Measurements from ENCODE around the gene PPFIA4. TPM values are rescaled to one million over a fixed set of nuclear protein-coding genes. Genes with fewer than 3 reads are reported as not detected.

Gene PPFIA4
- total and polyA plus RNA-seq, 2 donors (not counting 3 experiments of a cell fraction or from before 2014, with no cell fraction given): 0.17 to 0.22 TPM

GRCh38 chr1:203091199-203091477 lies 64.8 kb downstream of the PPFIA4 start:
- H3K4me1 ChIP-seq (ENCODE audit: control insufficient read depth, extremely low read depth, insufficient read depth, low read length): no peaks in the 10 kb centered on the region
- CTCF ChIA-PET: interaction anchor here (0.7 kb wide), 1 partner anchor 52 kb away, joined by 3 read pairs; no protein-coding TSS in a partner anchor
- no peak overlapping the region for H2AFZ ChIP-seq (ENCODE audit: low read depth, low read length)
- no peaks in the 10 kb centered on the region for H3K9me1 ChIP-seq (replicated peaks; ENCODE audit: control insufficient read depth, extremely low read depth, insufficient read depth, low read length)
- H3K36me3 ChIP-seq (ENCODE audit: control insufficient read depth in 2 of 2, extremely low read depth in 1 of 2, insufficient read depth in 2 of 2, low read length in 2 of 2): no peaks in the 10 kb centered on the region
- no peak overlapping the region for H3K27ac ChIP-seq (ENCODE audit: insufficient read depth, low read depth, low read length)
- peaks cover 4 to 13% of the 10 kb centered on the region in 2 experiments for H3K27me3 ChIP-seq (ENCODE audit: control insufficient read depth in 2 of 2, insufficient read depth in 2 of 2, low read length in 2 of 2)
- dilution Hi-C loops (cut with MboI; ENCODE audit: extremely low pct_ligation_motif_present, low sequenced_read_pairs) (no loop called here), intact Hi-C loops (cut with micrococcal nuclease) (no loop called here)
- no peaks in the 10 kb centered on the region for H3K79me2 ChIP-seq (ENCODE audit: control insufficient read depth, insufficient read depth, low read length)
- H3K4me2 ChIP-seq (ENCODE audit: insufficient read depth, low read length): no peak overlapping the region
- TF ChIP-seq GATA2 (IDR thresholded peaks at IDR 0.05; ENCODE audit: insufficient read depth, insufficient read length, low read depth, low read length) (no peak), JUN (IDR thresholded peaks at IDR 0.05; ENCODE audit: borderline replicate concordance, insufficient read depth, insufficient read length, low read depth) (no peak), EZH2 (IDR thresholded peaks at IDR 0.05; ENCODE audit: borderline replicate concordance, low read depth, low read length, severe bottlenecking) (no peak), POLR2AphosphoS5 (IDR thresholded peaks at IDR 0.05; ENCODE audit: insufficient read depth, low read depth, low read length) (no peak), FOS (IDR thresholded peaks at IDR 0.05; ENCODE audit: borderline replicate concordance, insufficient read depth, low read length) (no peak), MYC (IDR thresholded peaks at IDR 0.05; ENCODE audit: low read depth, low read length) (no peak), POLR2A (IDR thresholded peaks at IDR 0.05; ENCODE audit: low read depth, low read length) (no peak), CTCF (IDR thresholded peaks at IDR 0.05; ENCODE audit: extremely low read depth in 1 of 2, insufficient read depth in 1 of 2, low read depth in 1 of 2, low read length in 2 of 2) (no peak)
- no peak for FAIRE-seq
- POLR2A ChIA-PET: no interaction called here
- DNase-seq (ENCODE audit: low read depth, low spot score): no peak
- no TSS peak for BruUV-seq (replicated peaks)
- H4K20me1 ChIP-seq (replicated peaks; ENCODE audit: control insufficient read depth, extremely low read depth, insufficient read depth, low read length): no peaks in the 10 kb centered on the region
- no peaks in the 10 kb centered on the region for H3K9me3 ChIP-seq (replicated peaks; ENCODE audit: control insufficient read depth, insufficient read depth, low read length)
- H3K4me3 ChIP-seq (replicated peaks in 1 of 3; ENCODE audit: insufficient read depth in 1 of 3, low read depth in 1 of 3, low read length in 3 of 3): no peak overlapping the region
- no peak overlapping the region for H3K9ac ChIP-seq (replicated peaks; ENCODE audit: extremely low read depth, insufficient read depth, low read length)

Measured in endothelial cell of umbilical vein (primary cell).